Hematopoietic multipotent progenitor cell treated with erythropoietin and hydrocortisone succinate and interleukin-3 and kit ligand, for 8 days (in vitro differentiated cells): Measurements from ENCODE around the gene PRUNE2.
A peak's percentile ranks its signal among the peaks of the same experiment; 100 is the strongest.

Experiments used
- DNase-seq: peaks from one replicate; pipeline ENCODE4 v3.0.0-alpha.2; 2015

The PRUNE2 gene

GRCh38 chr9:76564297-76564696 lies 341.6 kb downstream of the PRUNE2 start:
- DNase-seq, result no peak

GRCh38 chr9:76562511-76562911 lies 343.4 kb downstream of the PRUNE2 start:
- DNase-seq, result peak; percentile 57

- no peak for DNase-seq
These were observed 344.0 kb downstream of the PRUNE2 start for GRCh38 chr9:76561900-76562299.
